Measurements from ENCODE around the gene EFCAB11. TPM values are rescaled to one million over a fixed set of nuclear protein-coding genes. Genes with fewer than 3 reads are reported as not detected.

The EFCAB11 gene
- total RNA-seq, 3 donors from 2014 or later (not counting 1 experiment from before 2014, with no cell fraction given): 3.9 to 5.2 (median 4.0) TPM

- H3K4me3 ChIP-seq (ENCODE audit: low read length): no peak overlapping the region
- H3K36me3 Mint-ChIP-seq: no peaks in the 10 kb centered on the region
- no peak for TF ChIP-seq CTCF (IDR thresholded peaks at IDR 0.05)
- H3K4me1 ChIP-seq (ENCODE audit: control insufficient read depth, insufficient read depth, low read length): no peaks in the 10 kb centered on the region
- no peak overlapping the region for H3K4me3 Mint-ChIP-seq
- WGBS (ENCODE audit: insufficient coverage): 91% methylated on average over 2 of the region's 2 CpGs
- intact Hi-C loops (cut with micrococcal nuclease): no loop called here
- H3K27ac Mint-ChIP-seq: no peak overlapping the region
- ATAC-seq (no peak), DNase-seq (no peak)
- no peaks in the 10 kb centered on the region for H3K36me3 ChIP-seq (ENCODE audit: control insufficient read depth, insufficient read depth, low read length)
- H3K4me1 Mint-ChIP-seq: no peaks in the 10 kb centered on the region
- H3K9me3 ChIP-seq (ENCODE audit: control insufficient read depth, insufficient read depth, low read length): no peaks in the 10 kb centered on the region
- no peak overlapping the region for H3K27ac ChIP-seq (ENCODE audit: low read length)
- no peaks in the 10 kb centered on the region for H3K9me3 Mint-ChIP-seq
- H3K27me3 ChIP-seq (ENCODE audit: control insufficient read depth, insufficient read depth, low read length): no peaks in the 10 kb centered on the region
- peaks cover 0 to 5% of the 10 kb centered on the region in 2 donors for H3K27me3 Mint-ChIP-seq (ENCODE audit: low read depth in 2 of 2)
Observed at GRCh38 chr14:89806451-89806850, 148.1 kb downstream of the EFCAB11 start.

- intact Hi-C loops (cut with micrococcal nuclease): no loop called here
- no peak for TF ChIP-seq CTCF (IDR thresholded peaks at IDR 0.05)
- ATAC-seq (no peak), DNase-seq (no peak)
- Mint-ChIP-seq H3K36me3 (no peaks in the 10 kb centered on the region), H3K4me3 (no peak overlapping the region), H3K27ac (no peak overlapping the region), H3K4me1 (no peaks in the 10 kb centered on the region), H3K9me3 (no peaks in the 10 kb centered on the region), H3K27me3 (ENCODE audit: low read depth in 2 of 2) (no peaks in the 10 kb centered on the region)
- Histone ChIP-seq H3K4me1 (ENCODE audit: control insufficient read depth, insufficient read depth, low read length) (no peaks in the 10 kb centered on the region), H3K27me3 (ENCODE audit: control insufficient read depth, insufficient read depth, low read length) (no peaks in the 10 kb centered on the region), H3K4me3 (ENCODE audit: low read length) (no peak overlapping the region), H3K9me3 (ENCODE audit: control insufficient read depth, insufficient read depth, low read length) (no peaks in the 10 kb centered on the region), H3K27ac (ENCODE audit: low read length) (no peak overlapping the region), H3K36me3 (ENCODE audit: control insufficient read depth, insufficient read depth, low read length) (no peaks in the 10 kb centered on the region)
- 100% methylated on average over 1 of the region's 1 CpG for WGBS (ENCODE audit: insufficient coverage)
Observed at GRCh38 chr14:89805501-89805900, 149.0 kb downstream of the EFCAB11 start.

GRCh38 chr14:89803542-89803941, 151.0 kb downstream of the EFCAB11 start:
- no peaks in the 10 kb centered on the region for H3K9me3 Mint-ChIP-seq
- ATAC-seq (no peak), DNase-seq (no peak)
- WGBS (ENCODE audit: insufficient coverage): 93% methylated on average over 5 of the region's 5 CpGs
- H3K27ac Mint-ChIP-seq: no peak overlapping the region
- H3K27me3 Mint-ChIP-seq (ENCODE audit: low read depth in 2 of 2): peaks cover 0 to 5% of the 10 kb centered on the region in 2 donors
- H3K4me1 ChIP-seq (ENCODE audit: control insufficient read depth, insufficient read depth, low read length): no peaks in the 10 kb centered on the region
- no peak overlapping the region for H3K4me3 ChIP-seq (ENCODE audit: low read length)
- no peak for TF ChIP-seq CTCF (IDR thresholded peaks at IDR 0.05)
- H3K36me3 ChIP-seq (ENCODE audit: control insufficient read depth, insufficient read depth, low read length): no peaks in the 10 kb centered on the region
- intact Hi-C loops (cut with micrococcal nuclease): no loop called here
- H3K27ac ChIP-seq (ENCODE audit: low read length): no peak overlapping the region
- no peak overlapping the region for H3K4me3 Mint-ChIP-seq
- H3K4me1 Mint-ChIP-seq: no peaks in the 10 kb centered on the region
- no peaks in the 10 kb centered on the region for H3K36me3 Mint-ChIP-seq
- H3K27me3 ChIP-seq (ENCODE audit: control insufficient read depth, insufficient read depth, low read length): no peaks in the 10 kb centered on the region
- H3K9me3 ChIP-seq (ENCODE audit: control insufficient read depth, insufficient read depth, low read length): no peaks in the 10 kb centered on the region

GRCh38 chr14:89801136-89801535, 153.4 kb downstream of the EFCAB11 start:
- Histone ChIP-seq H3K36me3 (ENCODE audit: control insufficient read depth, insufficient read depth, low read length) (no peaks in the 10 kb centered on the region), H3K27me3 (ENCODE audit: control insufficient read depth, insufficient read depth, low read length) (no peaks in the 10 kb centered on the region), H3K9me3 (ENCODE audit: control insufficient read depth, insufficient read depth, low read length) (no peaks in the 10 kb centered on the region), H3K4me3 (ENCODE audit: low read length) (no peak overlapping the region), H3K4me1 (ENCODE audit: control insufficient read depth, insufficient read depth, low read length) (no peaks in the 10 kb centered on the region), H3K27ac (ENCODE audit: low read length) (no peak overlapping the region)
- no peak overlapping the region for H3K4me3 Mint-ChIP-seq
- 93% methylated on average over 3 of the region's 3 CpGs for WGBS (ENCODE audit: insufficient coverage)
- H3K36me3 Mint-ChIP-seq: no peaks in the 10 kb centered on the region
- no peak for DNase-seq
- peaks cover 0 to 5% of the 10 kb centered on the region in 2 donors for H3K27me3 Mint-ChIP-seq (ENCODE audit: low read depth in 2 of 2)
- intact Hi-C loops (cut with micrococcal nuclease): no loop called here
- H3K9me3 Mint-ChIP-seq: no peaks in the 10 kb centered on the region
- no peak overlapping the region for H3K27ac Mint-ChIP-seq
- TF ChIP-seq CTCF (IDR thresholded peaks at IDR 0.05): no peak
- ATAC-seq: no peak
- H3K4me1 Mint-ChIP-seq: no peaks in the 10 kb centered on the region

All from natural killer cell (primary cell).